GM21529 (cell line): Measurements from ENCODE around the gene FCHSD2.
A peak's percentile ranks its signal among the peaks of the same experiment; 100 is the strongest.
"Not testable (repeated sequence)": the region's sequence is repeated elsewhere in the genome, so short reads cannot be mapped to it uniquely, and the experiment has no call there.

Experiments
- ATAC-seq: cut with Tn5 transposase; IDR thresholded peaks from one replicate; pipeline ENCODE4 v1.9.1; 2021; ENCODE audit not compliant: unreplicated experiment

Gene FCHSD2

DNA sequence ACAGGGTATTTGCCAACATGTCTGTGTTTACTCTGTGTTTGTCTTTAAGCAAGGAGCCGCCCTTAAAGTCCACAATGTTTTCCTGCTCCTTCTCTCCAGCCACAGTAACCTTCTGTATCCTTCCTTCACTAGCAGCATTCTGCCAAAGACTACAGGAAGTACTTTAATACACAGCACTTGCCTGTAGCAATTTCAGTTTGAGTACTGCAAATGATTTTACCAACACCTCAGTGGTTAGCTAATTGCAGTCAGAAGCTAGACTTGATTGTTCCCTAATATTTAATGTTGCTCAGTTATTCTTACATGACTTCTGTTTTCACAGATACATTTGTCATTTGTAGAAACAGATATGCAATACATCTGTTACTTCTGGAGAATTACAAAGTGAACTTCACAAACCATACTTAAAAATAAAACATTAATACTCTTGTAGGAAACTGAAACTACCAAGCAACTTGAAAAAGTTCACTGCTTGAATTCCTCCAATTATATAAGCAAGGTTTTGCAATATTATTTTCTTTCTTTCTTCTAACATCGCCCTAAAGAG is 69.1 kb downstream of the FCHSD2 start:
- ATAC-seq, result peak; percentile 80

DNA sequence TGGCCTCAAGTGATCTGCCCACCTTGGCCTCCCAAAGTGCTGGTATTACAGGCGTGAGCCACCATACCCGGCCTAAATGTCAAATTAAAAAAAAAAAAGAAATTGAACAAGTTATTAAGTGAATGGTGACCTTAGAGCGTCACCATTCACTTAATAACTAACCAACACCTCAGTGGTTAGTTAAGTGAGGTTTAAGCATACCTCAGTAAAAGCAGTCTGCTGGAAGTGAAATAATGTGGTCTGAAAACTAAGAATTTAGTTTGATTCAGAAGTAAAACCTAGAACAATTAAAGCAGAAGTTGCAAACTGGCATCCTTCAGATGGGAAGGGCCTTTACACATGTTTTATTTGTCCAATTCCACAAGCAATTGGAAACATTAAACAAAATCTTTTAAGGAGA is 71.5 kb downstream of the FCHSD2 start:
- no peak for ATAC-seq

GRCh38 chr11:73061857-73062424 is 80.2 kb downstream of the FCHSD2 start:
- ATAC-seq, result not testable (repeated sequence)

GRCh38 chr11:73061434-73061833 is 80.7 kb downstream of the FCHSD2 start:
- ATAC-seq, result not testable (repeated sequence)

DNA sequence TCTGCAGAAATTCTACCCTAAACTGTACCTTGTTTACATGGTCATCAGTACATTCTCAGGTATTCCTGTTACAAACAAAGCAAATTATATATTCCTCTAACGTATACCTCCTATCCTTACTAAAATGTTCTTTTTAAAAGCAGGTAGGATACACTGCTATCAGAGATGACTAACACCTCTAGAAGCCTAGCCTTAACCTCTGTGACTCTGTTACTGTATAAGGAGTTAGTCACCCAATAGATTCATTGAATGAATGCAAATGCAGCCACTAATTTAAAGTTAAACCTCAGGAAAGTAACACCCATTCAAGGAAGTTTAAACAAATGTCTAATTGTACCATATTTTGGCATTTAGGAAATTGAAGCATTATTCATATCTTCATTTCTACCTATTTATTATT is 82.2 kb downstream of the FCHSD2 start:
- ATAC-seq, result no peak

DNA sequence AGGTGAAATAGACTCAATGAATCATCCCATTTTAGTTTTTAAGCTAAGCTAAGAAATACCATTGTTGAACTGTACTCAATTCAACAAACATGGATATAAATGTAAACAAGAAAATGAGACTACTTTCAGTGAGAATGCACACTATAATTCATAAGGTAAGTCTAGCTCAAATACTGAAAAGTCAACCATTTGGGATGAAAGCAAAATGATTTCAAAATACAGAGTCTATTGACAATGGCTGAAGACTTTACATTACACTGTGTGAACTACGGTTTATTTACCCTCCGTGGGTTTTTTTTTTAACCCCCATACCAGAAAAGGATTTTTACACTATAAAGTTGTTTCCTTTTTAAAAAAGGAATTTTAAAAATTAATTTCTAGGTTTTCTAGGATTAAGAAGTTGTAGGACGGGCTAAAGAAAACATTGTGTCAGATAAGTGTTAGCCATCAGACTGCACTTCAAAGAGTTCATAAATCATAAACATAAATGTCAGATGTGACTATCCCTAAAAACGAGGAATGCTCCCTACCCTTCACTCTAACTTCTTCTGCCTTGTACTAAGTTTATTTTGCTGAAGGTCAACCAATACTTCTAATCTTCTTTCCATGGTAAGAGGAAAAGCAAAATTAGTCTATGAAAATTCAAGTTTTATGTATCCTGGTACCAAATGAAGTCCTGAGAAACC is 83.0 kb downstream of the FCHSD2 start:
- ATAC-seq, result no peak

DNA sequence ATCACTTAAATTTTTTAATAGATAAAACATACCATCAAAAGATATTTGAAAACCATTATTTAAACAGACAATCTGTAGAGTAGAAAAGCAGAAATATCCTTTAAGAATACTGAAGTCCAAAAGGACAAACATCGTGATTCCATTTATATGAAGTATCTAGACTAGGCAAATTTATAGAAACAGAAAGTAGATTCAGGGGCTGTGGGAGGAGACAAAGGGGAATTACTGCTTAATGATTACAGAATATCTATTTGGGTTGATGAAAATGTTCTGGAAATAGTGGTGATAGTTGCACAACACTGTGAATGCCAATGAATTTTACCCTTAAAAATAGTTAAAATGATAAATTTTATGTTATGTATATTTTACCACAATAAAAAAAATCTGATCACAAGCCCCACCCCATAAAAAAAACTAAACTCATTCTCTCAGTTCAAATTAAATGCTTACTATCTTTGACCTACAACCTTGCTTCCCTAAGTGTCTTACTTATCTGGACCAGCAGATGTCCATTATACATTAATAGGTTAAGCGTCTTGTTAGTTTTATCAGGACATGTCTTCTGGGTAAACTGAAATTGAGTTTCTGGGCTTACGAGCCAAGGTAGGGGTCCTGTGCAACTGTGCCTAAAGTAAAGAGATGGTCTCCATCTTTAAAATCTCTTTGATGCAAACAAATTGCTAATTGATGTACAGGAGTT is 86.3 kb downstream of the FCHSD2 start:
- ATAC-seq, result no peak

GRCh38 chr11:73055002-73055401 is 87.1 kb downstream of the FCHSD2 start:
- ATAC-seq, result no peak

DNA sequence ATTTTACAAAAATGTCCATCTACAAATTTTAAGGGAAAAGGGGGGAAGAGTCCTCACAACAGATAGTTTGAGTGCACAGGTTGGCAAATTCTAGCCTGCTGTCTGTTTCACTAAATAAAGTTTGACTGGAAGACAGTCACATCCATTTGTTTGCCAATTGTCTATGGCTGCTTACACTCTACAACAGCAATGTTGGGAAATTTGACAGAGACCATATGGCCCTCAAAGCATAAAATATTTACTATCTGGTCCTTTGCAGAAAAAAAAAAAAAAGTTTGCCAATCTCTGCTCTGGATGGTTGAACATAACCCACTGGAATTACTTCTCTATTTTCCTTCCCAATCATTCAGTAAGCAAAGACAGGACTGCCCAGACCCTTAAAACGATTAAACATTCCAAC is 88.2 kb downstream of the FCHSD2 start:
- no peak for ATAC-seq

GRCh38 chr11:73048446-73048845 is 93.7 kb downstream of the FCHSD2 start:
- ATAC-seq, result no peak

GRCh38 chr11:73047773-73048371 is 94.2 kb downstream of the FCHSD2 start:
- ATAC-seq, result peak; percentile 75

GRCh38 chr11:73040046-73040445 is 102.1 kb downstream of the FCHSD2 start:
- ATAC-seq, result no peak

DNA sequence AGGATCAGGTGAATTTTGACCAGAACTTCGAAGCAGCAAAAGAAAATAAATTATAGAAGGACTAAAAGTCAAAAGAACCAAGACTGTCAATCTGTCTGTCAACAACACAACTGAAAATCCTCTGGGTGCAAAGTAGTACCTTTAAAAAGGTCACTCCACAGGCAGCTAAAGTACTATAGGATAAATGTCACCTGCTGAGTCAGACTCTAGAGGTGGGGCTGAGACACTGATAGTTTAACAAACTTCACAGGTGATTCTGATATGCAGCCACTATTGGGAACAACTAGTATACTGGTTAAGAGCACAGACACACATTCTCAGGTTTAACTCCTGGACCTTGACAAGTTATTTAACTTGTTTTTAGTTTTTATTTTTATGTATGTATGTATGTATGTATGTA is 107.3 kb downstream of the FCHSD2 start:
- no peak for ATAC-seq

GRCh38 chr11:73034331-73034730 is 107.8 kb downstream of the FCHSD2 start:
- ATAC-seq, result no peak

GRCh38 chr11:73030130-73030529 is 112.0 kb downstream of the FCHSD2 start:
- ATAC-seq, result no peak

- ATAC-seq, result no peak
These were observed 112.7 kb downstream of the FCHSD2 start for GRCh38 chr11:73029403-73029802.

GRCh38 chr11:73028611-73029010 is 113.5 kb downstream of the FCHSD2 start:
- no peak for ATAC-seq

- ATAC-seq, result not testable (repeated sequence)
These were observed 114.3 kb downstream of the FCHSD2 start for GRCh38 chr11:73027840-73028239.

DNA sequence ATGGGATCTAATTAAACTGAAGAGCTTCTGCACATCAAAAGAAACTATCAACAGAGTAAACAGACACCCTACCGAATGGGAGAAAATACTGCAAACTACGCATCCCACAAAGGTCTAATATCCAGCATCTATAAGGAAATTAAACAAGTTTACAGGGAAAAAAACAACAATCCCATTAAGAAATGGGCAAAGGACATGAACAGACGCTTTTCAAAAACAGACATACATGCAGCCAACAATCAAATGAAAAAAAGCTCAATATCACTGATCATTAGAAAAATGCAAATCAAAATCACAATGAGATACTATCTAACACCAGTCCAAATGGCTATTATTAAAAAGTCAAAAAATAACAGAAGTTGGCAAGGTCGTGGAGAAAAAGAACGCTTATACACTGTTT is 117.5 kb downstream of the FCHSD2 start:
- no peak for ATAC-seq

DNA sequence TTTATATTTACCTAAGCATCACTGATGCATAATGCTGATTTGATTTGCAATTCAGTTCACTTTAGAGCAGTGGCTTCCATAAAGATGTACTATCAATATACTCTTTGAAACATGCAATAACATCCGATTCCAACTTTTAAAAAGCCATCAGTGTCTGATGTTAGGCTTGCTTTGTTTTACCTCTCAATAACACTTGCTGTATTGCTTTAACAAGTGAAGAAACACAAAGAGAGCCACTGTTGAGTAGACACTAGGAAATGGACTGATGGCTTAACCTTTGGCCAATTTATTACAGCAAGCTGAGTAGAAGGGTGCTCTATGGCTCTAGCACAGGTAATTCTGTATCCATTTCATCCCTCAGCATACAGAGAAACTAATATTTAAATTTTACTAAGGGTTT is 122.1 kb downstream of the FCHSD2 start:
- ATAC-seq, result no peak

DNA sequence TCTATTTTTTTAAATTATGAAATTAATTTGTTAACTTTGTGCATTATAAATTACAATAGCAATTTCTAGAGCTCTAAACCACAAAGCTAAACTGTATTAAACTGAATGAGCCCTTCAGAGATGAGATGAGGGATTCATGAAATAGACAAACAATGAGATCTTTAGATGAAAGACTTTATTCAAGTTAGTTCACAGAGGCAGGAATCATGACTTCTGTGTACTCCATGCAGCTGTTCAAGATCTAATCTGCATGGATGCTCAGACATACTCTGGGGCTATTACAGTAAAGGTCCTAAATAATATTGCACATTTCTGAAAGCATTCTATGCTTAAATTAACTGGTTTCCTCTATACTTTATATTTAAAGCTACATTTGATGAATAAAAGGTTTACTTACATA is 122.7 kb downstream of the FCHSD2 start:
- ATAC-seq, result no peak

DNA sequence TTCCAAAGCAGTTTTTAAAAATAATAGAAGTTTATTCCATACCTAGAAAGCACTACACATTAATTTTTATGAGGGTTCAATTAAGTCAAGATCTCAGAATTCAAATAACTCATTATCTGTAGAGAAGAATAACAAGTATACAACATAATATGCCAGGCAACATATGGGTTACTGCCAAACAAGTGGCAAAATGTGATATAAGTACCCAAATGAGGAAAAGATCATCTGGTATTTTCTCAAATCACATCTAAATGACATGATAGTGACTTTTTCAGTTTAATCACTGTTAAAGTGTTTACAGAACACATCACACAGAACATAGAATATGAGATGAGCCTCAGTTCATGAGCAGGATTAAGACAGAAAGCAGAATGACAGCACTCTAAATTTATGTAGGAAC is 123.3 kb downstream of the FCHSD2 start:
- no peak for ATAC-seq
